GM18517 (cell line): ENCODE results near the gene GLOD5.

Experiments used
- ATAC-seq: cut with Tn5 transposase; IDR thresholded peaks from one replicate; pipeline ENCODE4 v1.9.1; 2021; ENCODE audit warnings: mild to moderate bottlenecking, moderate library complexity; ENCODE audit not compliant: unreplicated experiment

The GLOD5 gene

GRCh38 chrX:48753708-48754228, 7.8 kb upstream of the GLOD5 start:
- no peak for ATAC-seq

- no peak for ATAC-seq
Observed at GRCh38 chrX:48754238-48754637, 7.3 kb upstream of the GLOD5 start.

- no peak for ATAC-seq
Observed at GRCh38 chrX:48769230-48769629, 7.7 kb downstream of the GLOD5 start.

- no peak for ATAC-seq
Observed at GRCh38 chrX:48770296-48770695, 8.7 kb downstream of the GLOD5 start.

- no peak for ATAC-seq
Observed at GRCh38 chrX:48772602-48773001, 11.1 kb downstream of the GLOD5 start.

- ATAC-seq, result no peak
Observed at GRCh38 chrX:48776818-48777439, 15.4 kb downstream of the GLOD5 start.

GRCh38 chrX:48779399-48779798, 17.9 kb downstream of the GLOD5 start:
- ATAC-seq, result no peak

- ATAC-seq, result no peak
Observed at GRCh38 chrX:48781705-48782104, 20.2 kb downstream of the GLOD5 start.

GRCh38 chrX:48782216-48782615, 20.7 kb downstream of the GLOD5 start:
- no peak for ATAC-seq

GRCh38 chrX:48782795-48783194, 21.2 kb downstream of the GLOD5 start:
- ATAC-seq, result no peak

- ATAC-seq, result no peak
Observed at GRCh38 chrX:48784726-48785125, 23.2 kb downstream of the GLOD5 start.

- ATAC-seq, result no peak
Observed at GRCh38 chrX:48785186-48785539, 23.6 kb downstream of the GLOD5 start.

GRCh38 chrX:48785540-48786214, 24.1 kb downstream of the GLOD5 start:
- no peak for ATAC-seq

GRCh38 chrX:48786341-48786800, 24.8 kb downstream of the GLOD5 start, which contains the start of gene GATA1:
Gene GATA1 (plus strand): TSS chrX:48786590. CDS start chrX:48791110, 4,520 bp downstream.
- no peak for ATAC-seq

- ATAC-seq, result no peak
Observed at GRCh38 chrX:48786825-48787504, 25.4 kb downstream of the GLOD5 start.

GRCh38 chrX:48787505-48788443, 26.2 kb downstream of the GLOD5 start:
- ATAC-seq, result no peak

- no peak for ATAC-seq
Observed at GRCh38 chrX:48789366-48790220, 28.0 kb downstream of the GLOD5 start.

GRCh38 chrX:48790477-48790876, 28.9 kb downstream of the GLOD5 start:
- ATAC-seq, result no peak

- no peak for ATAC-seq
Observed at GRCh38 chrX:48791063-48791820, 29.7 kb downstream of the GLOD5 start.
